Measurements from ENCODE around the gene PANX2.
"Not testable (repeated sequence)": the region's sequence is repeated elsewhere in the genome, so short reads cannot be mapped to it uniquely, and the experiment has no call there.

The PANX2 gene, protein sequence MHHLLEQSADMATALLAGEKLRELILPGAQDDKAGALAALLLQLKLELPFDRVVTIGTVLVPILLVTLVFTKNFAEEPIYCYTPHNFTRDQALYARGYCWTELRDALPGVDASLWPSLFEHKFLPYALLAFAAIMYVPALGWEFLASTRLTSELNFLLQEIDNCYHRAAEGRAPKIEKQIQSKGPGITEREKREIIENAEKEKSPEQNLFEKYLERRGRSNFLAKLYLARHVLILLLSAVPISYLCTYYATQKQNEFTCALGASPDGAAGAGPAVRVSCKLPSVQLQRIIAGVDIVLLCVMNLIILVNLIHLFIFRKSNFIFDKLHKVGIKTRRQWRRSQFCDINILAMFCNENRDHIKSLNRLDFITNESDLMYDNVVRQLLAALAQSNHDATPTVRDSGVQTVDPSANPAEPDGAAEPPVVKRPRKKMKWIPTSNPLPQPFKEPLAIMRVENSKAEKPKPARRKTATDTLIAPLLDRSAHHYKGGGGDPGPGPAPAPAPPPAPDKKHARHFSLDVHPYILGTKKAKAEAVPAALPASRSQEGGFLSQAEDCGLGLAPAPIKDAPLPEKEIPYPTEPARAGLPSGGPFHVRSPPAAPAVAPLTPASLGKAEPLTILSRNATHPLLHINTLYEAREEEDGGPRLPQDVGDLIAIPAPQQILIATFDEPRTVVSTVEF

DNA sequence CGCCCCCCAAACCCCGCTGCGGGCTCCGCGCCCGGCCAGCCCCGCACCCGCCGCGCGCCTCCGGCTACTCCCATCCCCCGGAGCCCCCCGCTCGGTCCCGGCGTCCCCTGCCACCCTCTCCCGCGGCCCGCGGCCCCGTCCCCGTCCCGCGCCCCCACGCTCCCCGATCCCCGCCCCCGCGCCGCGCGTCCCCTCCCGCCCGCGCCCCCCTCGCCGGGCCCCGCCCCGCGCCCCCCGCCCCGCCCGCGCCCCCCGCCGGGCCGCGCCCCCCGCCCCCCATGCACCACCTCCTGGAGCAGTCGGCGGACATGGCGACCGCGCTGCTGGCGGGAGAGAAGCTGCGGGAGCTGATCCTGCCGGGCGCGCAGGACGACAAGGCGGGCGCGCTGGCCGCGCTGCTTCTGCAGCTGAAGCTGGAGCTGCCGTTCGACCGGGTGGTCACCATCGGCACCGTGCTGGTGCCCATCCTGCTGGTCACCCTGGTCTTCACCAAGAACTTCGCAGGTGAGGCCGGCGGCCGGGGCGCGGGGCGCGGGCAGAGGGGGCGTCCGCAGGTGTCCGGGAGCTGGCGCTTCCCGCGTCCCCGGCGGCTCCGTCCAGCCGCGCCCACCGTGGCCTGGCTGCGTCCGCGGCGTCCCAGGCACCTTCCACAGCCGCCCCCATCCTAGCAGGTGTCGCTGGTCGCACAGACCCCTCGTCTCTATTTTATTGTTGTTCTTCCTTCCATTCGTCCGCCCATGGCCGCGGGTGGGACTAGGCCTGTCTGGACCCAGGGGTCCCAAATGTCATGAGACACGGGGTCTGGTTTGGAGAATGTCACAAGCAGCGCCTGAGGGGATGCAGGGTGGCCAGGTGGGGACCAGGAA, at the start of gene PANX2:
TSS of gene PANX2 (plus strand) at position 279 of the 866 bp plus-strand sequence. CDS start at position 279, 0 bp downstream.
- TF ChIP-seq JUND (IDR thresholded peaks at IDR 0.05; ENCODE audit: low read depth): no peak
- in situ Hi-C loops (cut with HindIII; ENCODE audit: low pct_unique_long_range_greater_than_20kb, low sequenced_read_pairs): no loop called here
- no peak for DNase-seq (ENCODE audit: low read depth in 1 of 2, low spot score in 1 of 2)

DNA sequence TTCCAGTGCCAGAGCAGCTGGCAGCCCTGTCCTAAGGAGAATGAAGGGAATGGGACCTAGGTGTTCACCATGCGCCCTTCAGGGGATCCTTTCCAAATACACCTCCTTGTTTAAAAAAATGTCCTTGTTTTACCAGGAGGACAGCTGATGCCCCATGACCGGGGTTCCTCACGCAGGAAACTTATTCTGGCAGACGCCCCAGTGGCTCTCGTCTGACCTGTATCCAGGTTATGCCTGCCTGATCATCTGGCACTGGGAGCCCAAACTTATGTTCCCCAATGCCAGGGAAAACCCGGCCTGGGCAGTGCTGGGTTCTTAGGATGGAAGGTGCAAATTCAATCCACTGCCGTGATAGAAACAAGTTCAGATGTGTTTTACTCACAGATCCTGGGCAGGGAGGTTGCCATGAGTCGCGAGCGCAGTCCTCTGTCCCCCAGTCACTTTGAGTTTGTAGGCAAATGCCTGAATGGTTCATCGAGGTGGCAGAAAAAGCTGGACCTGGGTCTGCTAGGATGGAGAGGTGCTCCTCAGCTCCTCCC, 49.3 kb upstream of the PANX2 start:
- DNase-seq (ENCODE audit: low read depth in 1 of 2, low spot score in 1 of 2): no peak
- TF ChIP-seq JUND (IDR thresholded peaks at IDR 0.05; ENCODE audit: low read depth): no peak
- in situ Hi-C loops (cut with HindIII; ENCODE audit: low pct_unique_long_range_greater_than_20kb, low sequenced_read_pairs): no loop called here

DNA sequence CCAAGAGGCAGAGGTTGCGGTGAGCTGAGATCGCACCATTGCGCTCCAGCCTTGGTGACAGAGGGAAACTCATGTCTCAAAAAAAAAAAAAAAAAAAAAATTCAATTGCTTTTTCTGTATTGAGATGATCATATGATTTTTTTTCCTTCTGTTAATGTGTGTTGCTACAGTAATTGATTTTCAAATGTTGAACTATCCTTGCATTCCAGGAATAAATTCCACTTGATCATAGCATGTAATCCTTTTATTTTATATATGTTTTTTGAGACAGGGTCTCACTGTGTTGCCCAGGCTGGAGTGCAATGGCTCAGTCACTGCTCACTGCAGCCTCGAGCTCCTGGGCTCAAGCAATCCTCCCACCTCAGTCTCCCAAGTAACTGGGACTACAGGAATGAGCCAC, 47.4 kb upstream of the PANX2 start:
- in situ Hi-C loops (cut with HindIII; ENCODE audit: low pct_unique_long_range_greater_than_20kb, low sequenced_read_pairs): no loop called here
- no peak for DNase-seq (ENCODE audit: low read depth in 1 of 2, low spot score in 1 of 2)
- TF ChIP-seq JUND (IDR thresholded peaks at IDR 0.05; ENCODE audit: low read depth): no peak

DNA sequence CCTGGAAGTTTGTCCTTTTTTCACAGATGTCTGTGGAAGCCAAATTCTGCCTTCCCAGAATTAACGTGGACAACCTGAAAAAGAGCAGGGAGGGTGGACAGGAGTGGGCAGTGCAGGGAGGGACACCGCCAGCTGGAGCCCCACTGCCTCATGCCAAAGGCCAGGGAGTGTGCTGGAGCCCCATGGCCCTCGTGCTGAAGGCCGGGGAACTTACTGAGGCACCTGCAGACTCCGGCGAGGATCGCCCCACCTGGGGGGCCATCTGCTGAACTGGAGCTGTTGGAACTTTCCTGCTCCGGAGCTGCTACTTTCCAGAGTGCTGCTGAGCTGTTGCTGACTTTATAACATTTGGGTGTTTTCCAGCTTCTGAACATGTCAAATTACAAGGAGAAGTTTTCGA, 45.5 kb upstream of the PANX2 start:
- no peak for TF ChIP-seq JUND (IDR thresholded peaks at IDR 0.05; ENCODE audit: low read depth)
- no peak for DNase-seq (ENCODE audit: low read depth in 1 of 2, low spot score in 1 of 2)
- in situ Hi-C loops (cut with HindIII; ENCODE audit: low pct_unique_long_range_greater_than_20kb, low sequenced_read_pairs): no loop called here

DNA sequence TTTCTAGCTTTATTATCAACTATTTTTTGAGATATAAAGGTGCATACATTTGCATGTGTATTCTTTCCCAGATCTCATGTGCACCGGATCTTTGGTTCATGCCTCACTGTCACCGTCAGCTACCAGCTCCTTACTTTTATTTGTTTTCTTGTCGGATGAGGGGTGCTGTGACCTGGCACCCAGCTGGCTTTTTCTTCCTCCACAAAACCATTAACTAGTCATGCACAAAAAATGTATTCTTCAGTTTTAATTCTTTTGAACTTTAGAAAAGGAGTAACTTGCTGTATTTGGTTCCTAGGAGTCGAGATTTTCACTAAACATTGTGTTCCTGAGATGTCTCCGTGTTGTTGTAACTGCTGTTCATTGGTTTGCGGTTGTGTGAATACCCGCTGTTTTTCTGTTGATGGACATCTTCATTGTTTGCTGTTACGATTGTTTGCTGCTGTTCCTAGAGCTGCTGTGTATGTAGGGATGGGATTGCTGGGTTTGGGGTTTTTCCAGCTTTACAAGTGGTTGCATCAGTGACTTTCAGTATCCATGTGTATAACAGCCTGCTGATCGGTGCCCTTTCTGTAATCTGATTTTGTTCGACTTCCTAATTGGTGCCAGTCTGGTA, 41.3 kb upstream of the PANX2 start:
- DNase-seq (ENCODE audit: low read depth in 1 of 2, low spot score in 1 of 2): peak in 1 of 2 experiments; percentile 61
- TF ChIP-seq JUND (IDR thresholded peaks at IDR 0.05; ENCODE audit: low read depth): no peak
- in situ Hi-C loops (cut with HindIII; ENCODE audit: low pct_unique_long_range_greater_than_20kb, low sequenced_read_pairs): no loop called here

DNA sequence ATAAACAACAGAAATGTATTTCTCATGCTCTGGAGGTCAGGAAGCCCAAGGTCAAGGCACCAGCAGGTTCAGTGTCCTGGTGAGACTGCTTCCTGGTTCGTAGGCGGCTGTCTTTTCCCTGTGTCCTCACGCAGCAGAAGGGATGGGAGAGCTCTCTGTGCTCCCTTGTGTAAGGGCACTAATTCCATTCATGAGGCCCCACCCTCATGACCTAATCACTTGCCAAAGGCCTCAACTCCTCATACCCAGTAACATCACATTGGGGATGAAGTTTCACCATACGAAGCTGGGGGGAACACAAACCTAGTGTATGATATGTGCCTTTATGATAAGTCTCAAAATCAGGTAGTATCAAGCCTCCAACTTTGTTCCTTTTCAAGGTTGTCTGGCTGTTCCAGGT, 38.6 kb upstream of the PANX2 start:
- no peak for TF ChIP-seq JUND (IDR thresholded peaks at IDR 0.05; ENCODE audit: low read depth)

DNA sequence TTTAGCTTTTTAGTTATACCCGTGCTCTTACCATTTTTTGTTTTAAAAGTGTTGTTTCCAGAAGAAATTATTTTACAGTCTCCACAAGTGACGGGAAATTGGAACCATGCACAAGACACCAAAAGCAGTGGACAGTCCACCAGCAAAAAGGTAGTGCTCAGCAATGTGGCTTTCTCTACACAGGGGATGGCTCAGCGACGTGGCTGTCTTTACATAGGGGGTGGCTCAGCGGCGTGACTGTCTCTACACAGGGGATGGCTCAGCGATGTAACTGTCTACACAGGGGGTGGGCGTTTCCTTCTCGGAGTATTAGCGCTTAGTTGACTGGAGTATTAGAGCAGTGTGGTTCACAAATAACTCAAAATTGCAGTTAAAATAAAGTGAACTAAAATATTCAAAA, 36.0 kb upstream of the PANX2 start:
- TF ChIP-seq JUND (IDR thresholded peaks at IDR 0.05; ENCODE audit: low read depth): no peak
- no peak for DNase-seq (ENCODE audit: low read depth in 1 of 2, low spot score in 1 of 2)
- in situ Hi-C loops (cut with HindIII; ENCODE audit: low pct_unique_long_range_greater_than_20kb, low sequenced_read_pairs): no loop called here

More for the DNA sequence above, 38.6 kb upstream of the PANX2 start:
- in situ Hi-C loops (cut with HindIII; ENCODE audit: low pct_unique_long_range_greater_than_20kb, low sequenced_read_pairs): no loop called here
- DNase-seq (ENCODE audit: low read depth in 1 of 2, low spot score in 1 of 2): no peak

DNA sequence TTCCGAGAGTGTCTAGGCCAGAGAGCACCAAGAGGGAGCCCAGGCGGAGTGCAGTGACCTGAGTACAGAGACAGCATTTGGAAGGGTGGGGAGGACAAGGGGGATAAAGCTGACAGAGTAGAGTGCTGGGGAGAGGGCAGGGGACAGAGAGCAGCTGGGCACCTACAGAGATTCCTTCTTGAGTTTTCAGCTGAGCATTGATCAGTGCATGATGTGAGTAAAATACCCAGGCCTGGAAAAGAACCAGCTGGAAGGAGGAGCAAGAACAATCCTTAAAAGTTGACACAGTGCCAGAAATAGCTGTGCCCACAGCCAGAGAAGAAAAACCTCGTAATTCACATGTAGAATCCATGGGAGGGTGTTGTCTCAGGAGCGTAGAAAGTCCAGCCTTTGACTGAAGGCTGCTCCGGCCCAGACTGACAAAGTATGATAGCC, 33.9 kb upstream of the PANX2 start:
- peak in 1 of 2 experiments; percentile 11 for DNase-seq (ENCODE audit: low read depth in 1 of 2, low spot score in 1 of 2)
- in situ Hi-C loops (cut with HindIII; ENCODE audit: low pct_unique_long_range_greater_than_20kb, low sequenced_read_pairs): no loop called here
- no peak for TF ChIP-seq JUND (IDR thresholded peaks at IDR 0.05; ENCODE audit: low read depth)

DNA sequence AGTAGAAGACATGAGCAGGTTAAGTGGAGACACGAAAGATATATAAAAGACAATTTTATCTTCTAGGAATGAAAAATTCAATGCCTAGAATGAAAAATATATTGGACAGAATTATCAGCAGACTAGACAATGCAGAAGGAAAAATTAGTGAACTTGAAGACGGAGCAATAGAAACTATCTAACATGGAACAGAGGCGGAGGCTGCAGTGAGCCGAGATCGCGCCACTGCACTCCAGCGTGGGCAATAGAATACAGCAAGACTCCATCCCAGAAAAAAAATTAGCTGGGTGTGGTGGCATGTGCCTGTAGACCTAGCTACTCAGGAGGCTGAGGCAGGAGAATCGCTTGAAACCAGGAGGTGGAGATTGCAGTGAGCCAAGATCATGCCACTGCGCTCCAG, 33.3 kb upstream of the PANX2 start:
- in situ Hi-C loops (cut with HindIII; ENCODE audit: low pct_unique_long_range_greater_than_20kb, low sequenced_read_pairs); DNase-seq (ENCODE audit: low read depth in 1 of 2, low spot score in 1 of 2): not testable (repeated sequence)

DNA sequence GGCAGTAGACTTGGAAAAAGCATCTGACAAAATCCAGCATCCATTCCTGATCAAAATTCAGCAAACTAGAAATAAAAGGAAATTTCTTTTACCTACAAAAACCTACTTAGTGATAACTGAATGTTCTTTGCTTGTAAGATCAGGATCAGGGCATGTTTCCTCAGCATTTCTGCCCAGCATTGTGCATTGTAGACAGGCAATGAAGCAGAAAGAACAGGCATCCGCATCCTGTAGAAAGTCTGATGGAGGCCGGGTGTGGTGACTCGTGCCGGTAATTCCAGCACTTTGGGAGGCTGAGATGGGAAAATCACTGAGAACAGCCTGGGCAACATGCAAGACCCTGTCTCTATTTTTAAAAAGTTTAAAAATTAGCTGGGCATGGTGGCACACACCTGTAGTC, 32.5 kb upstream of the PANX2 start:
- in situ Hi-C loops (cut with HindIII; ENCODE audit: low pct_unique_long_range_greater_than_20kb, low sequenced_read_pairs): no loop called here
- no peak for TF ChIP-seq JUND (IDR thresholded peaks at IDR 0.05; ENCODE audit: low read depth)

DNA sequence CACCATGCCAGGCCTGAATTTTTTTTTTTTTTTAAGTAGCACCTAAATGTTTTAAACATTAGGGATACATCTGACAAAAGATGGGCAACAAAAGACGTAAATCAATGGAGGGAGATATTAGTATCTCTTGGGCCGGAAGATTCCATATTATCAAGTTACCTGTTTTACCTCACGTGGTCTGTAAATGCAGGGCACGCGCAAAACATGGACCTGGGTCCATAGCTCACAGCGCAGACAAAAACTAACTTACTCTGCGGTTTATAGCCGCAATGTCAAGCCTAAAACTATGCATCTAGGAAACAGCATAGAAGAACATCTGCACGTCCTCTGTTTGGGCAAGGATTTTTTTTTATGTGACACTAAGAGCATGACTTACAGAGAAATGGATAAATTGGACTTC, 31.5 kb upstream of the PANX2 start:
- TF ChIP-seq JUND (IDR thresholded peaks at IDR 0.05; ENCODE audit: low read depth): no peak
- no peak for DNase-seq (ENCODE audit: low read depth in 1 of 2, low spot score in 1 of 2)
- in situ Hi-C loops (cut with HindIII; ENCODE audit: low pct_unique_long_range_greater_than_20kb, low sequenced_read_pairs): no loop called here

More for the DNA sequence above, 32.5 kb upstream of the PANX2 start:
- DNase-seq (ENCODE audit: low read depth in 1 of 2, low spot score in 1 of 2): no peak

DNA sequence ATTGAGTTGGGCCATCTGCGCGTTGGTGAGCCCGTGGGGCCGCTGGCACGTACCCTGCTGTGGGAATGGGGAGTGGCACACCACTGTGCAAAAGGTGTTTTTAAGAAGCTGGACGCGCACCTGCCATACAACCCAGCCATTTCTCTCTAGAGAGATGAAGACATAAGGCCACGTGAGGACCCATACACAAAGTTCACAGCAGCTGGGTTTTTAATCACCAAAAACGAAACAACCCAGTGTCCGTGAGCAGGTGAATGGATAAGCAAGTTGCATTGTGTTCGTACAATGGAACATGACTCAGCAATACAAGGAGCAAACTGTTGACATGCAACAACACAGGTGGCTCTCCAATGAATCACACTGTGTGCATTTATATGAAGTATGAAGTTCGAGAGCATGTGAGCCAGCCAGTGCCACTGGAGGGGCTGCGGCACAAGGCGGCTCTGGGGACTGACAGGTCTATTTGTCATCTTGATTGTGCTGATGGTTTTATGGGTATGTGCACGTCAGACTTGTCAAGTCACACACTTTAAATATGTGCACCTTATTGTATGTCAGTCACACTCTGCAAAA, 30.6 kb upstream of the PANX2 start:
- no peak for TF ChIP-seq JUND (IDR thresholded peaks at IDR 0.05; ENCODE audit: low read depth)
- in situ Hi-C loops (cut with HindIII; ENCODE audit: low pct_unique_long_range_greater_than_20kb, low sequenced_read_pairs): no loop called here
- peak in 1 of 2 experiments; percentile 12 for DNase-seq (ENCODE audit: low read depth in 1 of 2, low spot score in 1 of 2)

Data from T47D (cell line).